ENCODE data around the gene CCDC6.
"Not testable (repeated sequence)": the region's sequence is repeated elsewhere in the genome, so short reads cannot be mapped to it uniquely, and the experiment has no call there.

The CCDC6 gene

GRCh38 chr10:59906417-59907202, at the start of gene CCDC6:
TSS of gene CCDC6 (minus strand) at chr10:59906556. CDS start at chr10:59906424, 132 bp downstream.
- peak; percentile 95 for DNase-seq (ENCODE audit: low spot score)
- TF ChIP-seq, protein P1, sequence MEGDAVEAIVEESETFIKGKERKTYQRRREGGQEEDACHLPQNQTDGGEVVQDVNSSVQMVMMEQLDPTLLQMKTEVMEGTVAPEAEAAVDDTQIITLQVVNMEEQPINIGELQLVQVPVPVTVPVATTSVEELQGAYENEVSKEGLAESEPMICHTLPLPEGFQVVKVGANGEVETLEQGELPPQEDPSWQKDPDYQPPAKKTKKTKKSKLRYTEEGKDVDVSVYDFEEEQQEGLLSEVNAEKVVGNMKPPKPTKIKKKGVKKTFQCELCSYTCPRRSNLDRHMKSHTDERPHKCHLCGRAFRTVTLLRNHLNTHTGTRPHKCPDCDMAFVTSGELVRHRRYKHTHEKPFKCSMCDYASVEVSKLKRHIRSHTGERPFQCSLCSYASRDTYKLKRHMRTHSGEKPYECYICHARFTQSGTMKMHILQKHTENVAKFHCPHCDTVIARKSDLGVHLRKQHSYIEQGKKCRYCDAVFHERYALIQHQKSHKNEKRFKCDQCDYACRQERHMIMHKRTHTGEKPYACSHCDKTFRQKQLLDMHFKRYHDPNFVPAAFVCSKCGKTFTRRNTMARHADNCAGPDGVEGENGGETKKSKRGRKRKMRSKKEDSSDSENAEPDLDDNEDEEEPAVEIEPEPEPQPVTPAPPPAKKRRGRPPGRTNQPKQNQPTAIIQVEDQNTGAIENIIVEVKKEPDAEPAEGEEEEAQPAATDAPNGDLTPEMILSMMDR (IDR thresholded peaks at IDR 0.05): peak; percentile 82
- H3K27ac ChIP-seq: peak within 1 kb of the TSS; percentile 96 to 97
- H3K4me3 ChIP-seq: peak within 1 kb of the TSS; percentile 97

GRCh38 chr10:59954296-59954695, 47.9 kb upstream of the CCDC6 start:
- H3K27ac ChIP-seq: no peak overlapping the region
- DNase-seq (ENCODE audit: low spot score): no peak
- TF ChIP-seq, protein P1 (IDR thresholded peaks at IDR 0.05): no peak

DNA sequence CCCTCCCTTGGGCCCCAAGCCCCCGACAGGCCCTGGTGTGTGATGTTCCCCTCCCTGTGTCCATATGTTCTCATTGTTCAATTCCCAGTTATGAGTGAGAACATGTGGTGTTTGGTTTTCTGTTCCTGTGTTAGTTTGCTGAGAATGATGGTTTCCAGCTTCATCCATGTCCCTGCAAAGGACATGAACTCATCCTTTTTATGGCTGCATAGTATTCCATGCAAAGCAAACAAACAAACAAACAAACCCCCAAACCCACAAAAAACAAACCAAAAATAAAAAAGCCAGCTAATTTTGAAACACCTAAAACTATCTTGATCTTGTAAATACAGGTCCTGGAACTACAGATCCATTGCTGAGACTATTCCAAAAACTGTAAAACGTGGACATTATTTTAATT, 47.4 kb upstream of the CCDC6 start:
- H3K4me3 ChIP-seq; H3K27ac ChIP-seq; DNase-seq (ENCODE audit: low spot score): not testable (repeated sequence)

More at GRCh38 chr10:59954296-59954695, 47.9 kb upstream of the CCDC6 start:
- H3K4me3 ChIP-seq: no peak overlapping the region

- H3K27ac ChIP-seq: no peak overlapping the region
- H3K4me3 ChIP-seq: no peak overlapping the region
- DNase-seq (ENCODE audit: low spot score): no peak
- TF ChIP-seq, protein P1 (IDR thresholded peaks at IDR 0.05): no peak
Measured at GRCh38 chr10:59950105-59950504, 43.7 kb upstream of the CCDC6 start.

GRCh38 chr10:59949608-59950007, 43.3 kb upstream of the CCDC6 start:
- Histone ChIP-seq H3K27ac (no peak overlapping the region), H3K4me3 (no peak overlapping the region)
- no peak for DNase-seq (ENCODE audit: low spot score)
- TF ChIP-seq, protein P1 (IDR thresholded peaks at IDR 0.05): no peak

DNA sequence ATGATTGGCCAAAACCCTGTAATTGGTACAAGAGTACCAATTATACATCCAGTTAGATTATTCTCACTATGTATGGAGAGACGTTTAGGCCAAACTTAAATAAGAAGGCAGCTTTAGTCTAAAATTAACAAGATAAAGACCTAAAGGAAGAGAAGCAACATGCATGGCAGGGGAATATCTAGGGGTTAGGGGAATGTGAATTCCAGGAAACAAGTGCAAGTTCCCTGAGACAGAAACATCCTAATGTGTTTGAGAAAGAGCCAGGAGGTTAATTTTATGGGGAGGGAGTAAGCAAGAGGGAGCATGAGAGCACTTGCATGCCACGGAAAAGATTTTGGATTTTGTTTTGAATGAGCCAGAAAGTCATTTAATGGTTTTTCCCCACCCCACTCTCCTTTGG, 39.6 kb upstream of the CCDC6 start:
- H3K4me3 ChIP-seq: no peak overlapping the region
- H3K27ac ChIP-seq: no peak overlapping the region
- no peak for DNase-seq (ENCODE audit: low spot score)
- TF ChIP-seq, protein P1 (IDR thresholded peaks at IDR 0.05): no peak

DNA sequence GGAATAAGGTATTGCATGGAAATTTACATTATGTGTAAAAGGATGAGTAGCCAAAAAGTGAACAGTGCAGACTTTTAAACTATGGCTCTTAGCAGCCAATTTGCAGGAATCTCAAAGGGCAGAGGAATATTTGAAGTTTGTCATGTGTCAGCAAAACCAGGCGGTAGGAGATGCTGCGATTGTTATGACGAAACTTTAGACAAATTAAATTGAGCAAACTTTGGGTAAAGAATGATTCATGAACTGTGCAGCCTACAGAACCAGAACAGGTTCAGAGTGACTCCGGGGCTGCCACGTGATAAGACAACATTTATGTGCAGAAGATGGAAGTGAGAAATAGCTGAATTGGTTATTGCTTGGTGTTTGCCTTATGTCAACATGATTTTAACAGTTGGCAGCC, 39.2 kb upstream of the CCDC6 start:
- H3K4me3 ChIP-seq: no peak overlapping the region
- no peak for DNase-seq (ENCODE audit: low spot score)
- no peak overlapping the region for H3K27ac ChIP-seq
- TF ChIP-seq, protein P1 (IDR thresholded peaks at IDR 0.05): no peak

Measured in coronary artery (tissue), 2 donors.